GM03348 (cell line): ENCODE measurements around the gene HOXD9.

Experiments
- DNase-seq: peaks from one replicate; pipeline ENCODE4 v3.0.0; 2012; ENCODE audit warnings: low spot score

The HOXD9 gene

DNA sequence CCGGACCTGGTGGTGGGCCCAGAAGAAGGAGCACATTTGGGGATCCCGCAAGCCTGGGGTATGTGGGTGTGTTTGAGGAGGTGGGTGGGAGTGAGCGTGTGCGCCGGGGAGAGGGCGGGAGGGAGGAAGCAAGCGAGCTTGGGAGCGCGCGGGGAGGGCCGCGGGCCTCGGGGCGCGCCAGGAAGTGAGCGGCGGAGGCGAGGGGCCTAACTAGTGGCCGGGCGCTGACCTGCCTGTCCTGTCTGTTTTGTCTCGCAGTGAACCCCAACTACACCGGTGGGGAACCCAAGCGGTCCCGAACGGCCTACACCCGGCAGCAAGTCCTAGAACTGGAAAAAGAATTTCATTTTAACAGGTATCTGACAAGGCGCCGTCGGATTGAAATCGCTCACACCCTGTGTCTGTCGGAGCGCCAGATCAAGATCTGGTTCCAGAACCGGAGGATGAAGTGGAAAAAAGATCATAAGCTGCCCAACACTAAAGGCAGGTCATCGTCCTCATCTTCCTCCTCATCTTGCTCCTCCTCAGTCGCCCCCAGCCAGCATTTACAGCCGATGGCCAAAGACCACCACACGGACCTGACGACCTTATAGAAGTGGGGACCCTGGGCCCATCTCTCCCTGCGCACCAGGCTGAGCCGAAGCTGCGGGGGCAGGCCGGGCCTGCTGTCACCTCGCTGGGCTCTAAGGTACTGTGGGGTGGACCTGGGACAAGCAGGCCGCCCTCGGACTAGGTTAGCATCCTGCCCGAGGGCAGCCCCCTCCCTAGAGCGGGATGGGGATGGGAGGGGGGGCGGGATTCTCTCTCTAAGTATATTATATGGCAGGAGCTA, 30.0 kb downstream of the HOXD9 start:
- DNase-seq, result no peak

- no peak for DNase-seq
Measured at GRCh38 chr2:176154576-176155252, 32.2 kb downstream of the HOXD9 start.

- DNase-seq, result no peak
Measured at GRCh38 chr2:176155356-176156044, 33.0 kb downstream of the HOXD9 start.

DNA sequence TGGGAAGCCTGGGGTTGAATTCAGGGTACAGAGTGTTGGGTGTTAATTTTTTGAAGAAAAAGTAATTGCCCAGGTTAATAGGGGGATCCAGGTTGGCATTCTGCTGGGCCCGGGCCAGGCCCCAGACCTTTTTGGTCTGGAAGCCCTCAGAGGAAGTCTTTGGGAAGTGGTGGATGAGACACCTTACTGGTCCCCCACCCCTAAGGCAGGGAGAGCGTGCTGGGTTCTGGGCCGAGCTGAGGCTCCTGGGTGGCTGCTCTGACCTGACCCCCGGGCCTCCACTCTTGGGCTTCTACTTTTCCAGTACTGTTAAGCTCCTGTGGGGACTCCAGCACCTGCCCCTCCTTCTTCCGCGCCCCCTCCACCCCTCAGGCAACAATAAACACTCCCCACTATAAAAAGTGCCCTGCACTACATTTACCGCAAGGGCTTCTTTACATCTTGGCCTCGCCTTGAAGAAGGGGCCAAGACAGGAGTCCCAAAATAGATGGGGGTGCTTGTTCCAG, 33.8 kb downstream of the HOXD9 start:
- no peak for DNase-seq

DNA sequence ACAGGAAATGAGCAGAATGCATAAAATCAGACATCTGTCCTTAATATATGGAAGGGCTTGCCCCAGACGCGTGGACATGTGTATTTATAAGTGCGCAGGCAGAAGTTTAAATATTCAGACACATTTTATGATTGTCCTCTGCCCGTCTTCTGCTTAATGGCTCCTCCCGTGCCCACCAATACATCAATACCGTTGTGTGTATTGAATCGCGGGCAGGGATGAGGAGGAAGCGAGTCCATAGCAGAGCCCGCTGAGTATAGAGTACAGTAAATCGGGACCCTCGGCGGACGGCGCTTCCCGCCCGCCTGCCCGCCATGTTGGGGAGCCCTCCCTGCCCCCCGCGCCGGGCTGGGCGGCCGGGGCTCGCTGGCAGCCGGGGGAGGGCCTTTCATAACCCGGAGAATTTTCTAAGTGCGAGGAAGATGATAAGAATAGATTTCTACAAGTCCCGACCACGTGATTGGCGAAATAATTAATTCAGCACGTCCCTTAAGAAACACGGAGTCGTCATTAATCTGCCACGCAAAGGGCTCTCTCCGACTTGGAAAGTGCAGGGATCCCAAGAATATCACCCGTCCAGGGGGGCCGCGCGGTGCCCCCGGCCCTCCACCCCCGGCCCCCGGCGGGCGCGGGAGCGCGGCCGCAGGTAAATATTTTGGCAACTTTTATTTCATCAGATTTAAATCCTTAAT, 34.4 kb downstream of the HOXD9 start, which contains the start of gene HOXD3:
Gene HOXD3, plus strand, starts transcription at position 501 of the 692 bp plus-strand sequence. CDS start 11,808 bp downstream, outside the sequence.
- peak; percentile 54 for DNase-seq

GRCh38 chr2:176157499-176158185, 35.1 kb downstream of the HOXD9 start:
- DNase-seq, result peak; percentile 37

- DNase-seq, result no peak
Measured at GRCh38 chr2:176158186-176158591, 35.7 kb downstream of the HOXD9 start.

GRCh38 chr2:176158855-176159662, 36.5 kb downstream of the HOXD9 start:
- DNase-seq, result no peak

DNA sequence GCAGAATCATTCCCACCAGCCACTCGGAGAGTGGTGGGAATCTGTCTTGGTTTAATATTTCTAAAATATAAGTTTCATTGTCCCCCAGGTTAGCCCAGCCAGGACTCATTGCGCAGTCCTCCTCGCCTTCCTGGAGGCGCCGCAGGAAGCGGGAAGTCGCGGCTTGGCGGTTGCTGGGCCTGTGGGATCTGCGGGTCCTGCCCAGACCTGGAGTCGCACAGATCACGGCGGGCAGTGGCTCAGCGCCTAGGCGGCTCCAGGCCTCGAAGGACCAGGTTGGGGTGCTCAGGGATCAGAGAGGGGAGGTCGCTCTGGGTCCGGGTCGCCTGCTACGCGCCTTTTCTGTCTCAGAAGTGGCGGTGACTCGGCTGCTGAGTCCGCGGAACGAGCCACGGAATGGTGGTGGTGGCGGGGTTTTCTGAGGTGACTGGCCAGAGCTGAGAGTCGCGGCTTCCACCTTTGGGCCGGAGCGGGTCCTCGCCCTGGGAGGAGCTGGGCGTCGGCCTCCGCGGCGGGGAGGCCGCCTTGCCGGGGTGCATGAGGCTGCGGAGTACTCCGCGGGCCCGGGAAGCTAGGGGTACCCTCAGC, 37.2 kb downstream of the HOXD9 start:
- DNase-seq, result no peak

- DNase-seq, result no peak
Measured at GRCh38 chr2:176160251-176160985, 37.9 kb downstream of the HOXD9 start.

GRCh38 chr2:176160986-176161824, 38.7 kb downstream of the HOXD9 start:
- DNase-seq, result no peak

- peak; percentile 81 for DNase-seq
Measured at GRCh38 chr2:176161825-176162626, 39.5 kb downstream of the HOXD9 start.

- no peak for DNase-seq
Measured at GRCh38 chr2:176162911-176163671, 40.6 kb downstream of the HOXD9 start.

GRCh38 chr2:176163672-176164056, 41.1 kb downstream of the HOXD9 start:
- no peak for DNase-seq

DNA sequence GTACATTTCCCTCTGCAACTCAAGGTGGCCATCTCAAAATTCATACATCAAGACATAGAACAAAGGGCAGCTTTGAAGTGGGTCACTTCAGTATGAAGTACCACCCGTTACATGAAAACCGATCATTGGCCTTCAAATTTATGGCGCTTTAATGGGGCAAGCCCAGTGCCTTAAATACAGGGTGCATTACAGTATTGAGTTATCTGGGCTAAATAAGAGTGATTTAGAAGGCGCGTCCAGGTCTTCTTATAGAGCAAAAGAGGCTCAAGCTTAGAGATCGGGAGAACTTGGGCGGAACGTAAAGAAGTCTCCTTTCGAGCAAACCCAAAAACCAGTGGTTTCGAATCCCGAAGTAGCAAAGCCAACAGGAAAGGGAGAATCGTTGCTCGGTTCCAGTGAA, 41.7 kb downstream of the HOXD9 start:
- no peak for DNase-seq

GRCh38 chr2:176164611-176165369, 42.3 kb downstream of the HOXD9 start:
- no peak for DNase-seq
